ENCODE data around the gene CCDC60.

DNA sequence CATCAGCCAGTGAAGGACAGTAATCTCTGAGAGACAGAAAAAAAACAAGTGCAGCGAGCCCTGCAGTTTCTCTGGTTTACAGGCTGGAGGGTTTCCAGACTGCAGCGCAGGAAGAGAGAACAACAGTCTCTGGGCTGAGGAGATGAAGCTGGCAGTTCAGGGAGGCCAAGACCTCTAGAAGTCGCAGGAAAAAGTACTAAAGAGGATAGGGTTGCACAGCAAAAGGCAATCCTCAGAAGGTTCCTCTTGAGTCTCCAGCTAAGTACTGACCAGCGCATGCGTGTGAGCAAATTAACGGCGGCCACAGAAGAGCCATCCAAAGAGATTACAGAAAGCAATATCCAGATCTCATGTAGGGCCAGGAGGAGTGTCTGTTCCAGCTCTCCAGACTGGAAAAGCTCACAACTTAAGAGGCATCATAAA is 12.2 kb upstream of the CCDC60 start:
- no peak for TF ChIP-seq EZH2phosphoT487 (IDR thresholded peaks at IDR 0.05; ENCODE audit: low read length)
- TF ChIP-seq, protein P1, sequence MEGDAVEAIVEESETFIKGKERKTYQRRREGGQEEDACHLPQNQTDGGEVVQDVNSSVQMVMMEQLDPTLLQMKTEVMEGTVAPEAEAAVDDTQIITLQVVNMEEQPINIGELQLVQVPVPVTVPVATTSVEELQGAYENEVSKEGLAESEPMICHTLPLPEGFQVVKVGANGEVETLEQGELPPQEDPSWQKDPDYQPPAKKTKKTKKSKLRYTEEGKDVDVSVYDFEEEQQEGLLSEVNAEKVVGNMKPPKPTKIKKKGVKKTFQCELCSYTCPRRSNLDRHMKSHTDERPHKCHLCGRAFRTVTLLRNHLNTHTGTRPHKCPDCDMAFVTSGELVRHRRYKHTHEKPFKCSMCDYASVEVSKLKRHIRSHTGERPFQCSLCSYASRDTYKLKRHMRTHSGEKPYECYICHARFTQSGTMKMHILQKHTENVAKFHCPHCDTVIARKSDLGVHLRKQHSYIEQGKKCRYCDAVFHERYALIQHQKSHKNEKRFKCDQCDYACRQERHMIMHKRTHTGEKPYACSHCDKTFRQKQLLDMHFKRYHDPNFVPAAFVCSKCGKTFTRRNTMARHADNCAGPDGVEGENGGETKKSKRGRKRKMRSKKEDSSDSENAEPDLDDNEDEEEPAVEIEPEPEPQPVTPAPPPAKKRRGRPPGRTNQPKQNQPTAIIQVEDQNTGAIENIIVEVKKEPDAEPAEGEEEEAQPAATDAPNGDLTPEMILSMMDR (IDR thresholded peaks at IDR 0.05; ENCODE audit: low read length), result no peak

All from MM.1S (cell line).